Metanephros (tissue), 1 donor: ENCODE results near the gene GLT8D2. TPM values are rescaled to one million over a fixed set of nuclear protein-coding genes. Genes with fewer than 3 reads are reported as not detected.

Source experiments
- total RNA-seq: library from RNA; depleted of rRNA; stranded (reverse); fragments of >200 nt; gene quantifications from one replicate; pipeline ENCODE4 v1.2.3, GENCODE V29; 2014

The GLT8D2 gene
- 15.2 TPM for total RNA-seq

GRCh38 chr12:104049903-104050356 is at the start of gene GLT8D2:
TSS of gene GLT8D2 (minus strand) at chr12:104050187. CDS start at chr12:104019648, 30,539 bp downstream.

GRCh38 chr12:104064031-104064841 is 14.2 kb upstream of the GLT8D2 start, which contains the start of gene HCFC2:
TSS of gene HCFC2 (plus strand) at chr12:104064531. CDS start at chr12:104064561, 30 bp downstream.

GRCh38 chr12:103965590-103966504 is 84.1 kb downstream of the GLT8D2 start, which contains the start of gene TDG:
TSS of gene TDG (plus strand) at chr12:103965872. CDS start at chr12:103966038, 166 bp downstream.

Other genes with a start within 250 kb of the GLT8D2 start
- 6.1 TPM for gene NT5DC3, start 209.0 kb downstream of the GLT8D2 start, total RNA-seq
- gene HSP90B1, start 119.8 kb downstream of the GLT8D2 start, total RNA-seq, result 437 TPM
- 28.0 TPM for gene TDG, start 84.3 kb downstream of the GLT8D2 start, total RNA-seq
- gene HCFC2, start 14.3 kb upstream of the GLT8D2 start, total RNA-seq, result 21.9 TPM
- 20.6 TPM for gene NFYB, start 88.0 kb upstream of the GLT8D2 start, total RNA-seq
- 56.3 TPM for gene TXNRD1, start 165.6 kb upstream of the GLT8D2 start, total RNA-seq